Type B pancreatic cell (in vitro differentiated cells): ENCODE results near the gene SLC8A3. TPM values are rescaled to one million over a fixed set of nuclear protein-coding genes. Genes with fewer than 3 reads are reported as not detected.

Experiments used
- DNase-seq: peaks from one replicate; pipeline ENCODE4 v3.0.0; 2021; ENCODE audit warnings: mixed read lengths; ENCODE audit not compliant: unreplicated experiment; ENCODE audit errors: extremely low spot score
- H3K27ac Mint-ChIP-seq: 2 replicates; pipeline ENCODE4 v1.8.0; 2021; ENCODE audit warnings: mild to moderate bottlenecking, mixed read lengths
- H3K27me3 Mint-ChIP-seq: 2 replicates; pipeline ENCODE4 v1.8.0; 2021; ENCODE audit warnings: mixed read lengths
- H3K36me3 Mint-ChIP-seq: 2 replicates; pipeline ENCODE4 v1.8.0; 2021; ENCODE audit warnings: mixed read lengths
- H3K4me1 Mint-ChIP-seq: one replicate; pipeline ENCODE4 v1.8.0; 2021; ENCODE audit warnings: mixed read lengths; ENCODE audit not compliant: unreplicated experiment
- H3K4me3 Mint-ChIP-seq: 2 replicates; pipeline ENCODE4 v1.8.0; 2021; ENCODE audit warnings: mild to moderate bottlenecking, mixed read lengths
- H3K9me3 Mint-ChIP-seq: 2 replicates; pipeline ENCODE4 v1.8.0; 2021; ENCODE audit warnings: mixed read lengths
- total RNA-seq: library from RNA; stranded (reverse); gene quantifications from 2 replicates; pipeline ENCODE4 v1.2.1, GENCODE V29; 2021; ENCODE audit warnings: low replicate concordance
- TF ChIP-seq, protein P1 (sequence below): fragments of 200-600 bp; sonication (generic); conservative IDR thresholded peaks from 2 replicates; pipeline ENCODE4 v1.5.0; 2021; ENCODE audit warnings: antibody characterized with exemption, mild to moderate bottlenecking

The SLC8A3 gene
- total RNA-seq, 1 donor from 2014 or later, result 7.8 TPM

DNA sequence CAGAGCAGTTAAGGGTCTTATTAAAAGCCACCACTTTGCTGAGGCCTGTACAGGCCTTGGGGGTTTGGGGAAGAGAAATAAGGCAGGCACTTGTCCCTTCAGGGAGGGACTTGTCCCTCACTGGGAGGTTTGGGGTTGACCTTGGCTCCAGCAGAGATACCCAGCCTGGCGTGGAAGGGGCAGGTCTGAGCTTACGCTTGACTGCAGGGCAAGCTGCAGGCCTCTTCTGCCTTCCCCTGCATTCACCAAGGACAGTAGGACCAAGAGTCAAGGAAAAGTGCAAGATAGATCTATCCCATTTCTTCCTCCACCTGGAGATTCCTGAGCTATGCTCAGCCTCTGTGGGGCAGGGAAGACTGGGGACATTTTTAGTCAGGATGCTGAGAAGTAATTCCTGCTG is 155.2 kb downstream of the SLC8A3 start:
- TF ChIP-seq, protein P1, sequence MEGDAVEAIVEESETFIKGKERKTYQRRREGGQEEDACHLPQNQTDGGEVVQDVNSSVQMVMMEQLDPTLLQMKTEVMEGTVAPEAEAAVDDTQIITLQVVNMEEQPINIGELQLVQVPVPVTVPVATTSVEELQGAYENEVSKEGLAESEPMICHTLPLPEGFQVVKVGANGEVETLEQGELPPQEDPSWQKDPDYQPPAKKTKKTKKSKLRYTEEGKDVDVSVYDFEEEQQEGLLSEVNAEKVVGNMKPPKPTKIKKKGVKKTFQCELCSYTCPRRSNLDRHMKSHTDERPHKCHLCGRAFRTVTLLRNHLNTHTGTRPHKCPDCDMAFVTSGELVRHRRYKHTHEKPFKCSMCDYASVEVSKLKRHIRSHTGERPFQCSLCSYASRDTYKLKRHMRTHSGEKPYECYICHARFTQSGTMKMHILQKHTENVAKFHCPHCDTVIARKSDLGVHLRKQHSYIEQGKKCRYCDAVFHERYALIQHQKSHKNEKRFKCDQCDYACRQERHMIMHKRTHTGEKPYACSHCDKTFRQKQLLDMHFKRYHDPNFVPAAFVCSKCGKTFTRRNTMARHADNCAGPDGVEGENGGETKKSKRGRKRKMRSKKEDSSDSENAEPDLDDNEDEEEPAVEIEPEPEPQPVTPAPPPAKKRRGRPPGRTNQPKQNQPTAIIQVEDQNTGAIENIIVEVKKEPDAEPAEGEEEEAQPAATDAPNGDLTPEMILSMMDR, result no peak
- no peaks in the 10 kb centered on the region for H3K36me3 Mint-ChIP-seq
- no peak overlapping the region for H3K4me3 Mint-ChIP-seq
- H3K27ac Mint-ChIP-seq, result no peak overlapping the region
- H3K27me3 Mint-ChIP-seq, result no peaks in the 10 kb centered on the region
- no peak for DNase-seq
- no peaks in the 10 kb centered on the region for H3K4me1 Mint-ChIP-seq
- no peaks in the 10 kb centered on the region for H3K9me3 Mint-ChIP-seq

DNA sequence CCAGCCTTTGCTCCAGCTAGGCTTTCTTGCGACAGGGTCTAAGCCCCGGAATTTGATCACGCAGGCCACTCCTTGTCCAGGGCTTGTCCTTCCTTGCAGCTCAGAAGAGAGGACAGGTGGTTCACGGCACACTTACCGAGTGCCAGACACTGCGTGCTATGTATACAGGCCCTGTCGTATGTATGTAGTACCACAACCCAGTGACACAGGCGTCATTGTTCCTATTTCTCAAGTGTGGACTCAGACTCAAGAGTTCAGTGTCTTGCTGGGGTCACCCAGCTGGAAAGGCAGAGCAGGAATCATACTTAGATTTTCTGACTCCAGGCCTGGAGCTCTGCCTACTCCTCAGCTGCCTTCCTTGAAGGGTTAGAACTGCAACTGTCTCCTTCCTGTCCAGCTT is 155.6 kb downstream of the SLC8A3 start:
- Mint-ChIP-seq H3K36me3 (no peaks in the 10 kb centered on the region), H3K9me3 (no peaks in the 10 kb centered on the region), H3K27me3 (no peaks in the 10 kb centered on the region), H3K4me3 (no peak overlapping the region), H3K4me1 (no peaks in the 10 kb centered on the region), H3K27ac (no peak overlapping the region)
- TF ChIP-seq, protein P1, result no peak
- DNase-seq, result no peak

DNA sequence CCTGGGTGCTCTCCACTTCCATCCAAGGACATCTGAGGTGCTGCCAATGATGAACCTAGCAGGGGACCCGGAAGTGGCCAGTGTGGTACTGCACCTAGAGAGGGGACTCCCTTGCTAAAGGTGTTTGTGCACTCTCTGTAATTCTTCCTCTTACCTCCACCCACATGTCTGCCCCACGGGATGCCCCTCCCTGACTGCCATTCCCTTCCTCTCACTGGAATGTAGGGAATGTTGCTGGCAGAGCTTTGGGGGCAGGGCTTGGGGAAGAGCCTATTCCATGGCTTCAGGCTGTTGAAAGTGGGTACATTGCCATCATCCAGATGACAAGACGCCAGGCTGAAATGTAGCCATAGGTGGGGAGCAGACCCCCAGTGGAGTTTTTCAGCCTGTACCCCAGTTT is 156.3 kb downstream of the SLC8A3 start:
- TF ChIP-seq, protein P1, result no peak
- Mint-ChIP-seq H3K9me3 (no peaks in the 10 kb centered on the region), H3K36me3 (no peaks in the 10 kb centered on the region), H3K4me3 (no peak overlapping the region), H3K27ac (no peak overlapping the region), H3K4me1 (no peaks in the 10 kb centered on the region), H3K27me3 (no peaks in the 10 kb centered on the region)
- DNase-seq, result no peak

DNA sequence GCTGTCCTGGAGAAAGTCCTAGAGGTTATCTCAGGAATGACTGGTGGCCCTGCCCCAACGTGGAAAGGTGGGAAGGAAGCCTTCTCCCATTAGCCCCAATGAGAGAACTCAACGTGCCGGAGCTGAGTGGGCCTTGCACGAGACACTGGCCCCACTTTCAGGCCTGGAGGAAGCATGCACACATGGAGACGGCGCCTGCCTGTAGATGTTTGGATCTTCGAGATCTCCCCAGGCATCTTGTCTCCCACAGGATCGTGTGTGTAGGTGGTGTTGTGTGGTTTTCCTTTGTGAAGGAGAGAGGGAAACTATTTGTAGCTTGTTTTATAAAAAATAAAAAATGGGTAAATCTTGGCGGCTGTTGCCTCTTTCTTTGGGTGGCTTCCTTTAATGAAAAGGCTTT is 156.7 kb downstream of the SLC8A3 start:
- DNase-seq, result no peak
- TF ChIP-seq, protein P1, result no peak
- H3K36me3 Mint-ChIP-seq, result no peaks in the 10 kb centered on the region
- H3K27ac Mint-ChIP-seq, result no peak overlapping the region
- H3K27me3 Mint-ChIP-seq, result no peaks in the 10 kb centered on the region
- no peak overlapping the region for H3K4me3 Mint-ChIP-seq
- no peaks in the 10 kb centered on the region for H3K4me1 Mint-ChIP-seq
- no peaks in the 10 kb centered on the region for H3K9me3 Mint-ChIP-seq

DNA sequence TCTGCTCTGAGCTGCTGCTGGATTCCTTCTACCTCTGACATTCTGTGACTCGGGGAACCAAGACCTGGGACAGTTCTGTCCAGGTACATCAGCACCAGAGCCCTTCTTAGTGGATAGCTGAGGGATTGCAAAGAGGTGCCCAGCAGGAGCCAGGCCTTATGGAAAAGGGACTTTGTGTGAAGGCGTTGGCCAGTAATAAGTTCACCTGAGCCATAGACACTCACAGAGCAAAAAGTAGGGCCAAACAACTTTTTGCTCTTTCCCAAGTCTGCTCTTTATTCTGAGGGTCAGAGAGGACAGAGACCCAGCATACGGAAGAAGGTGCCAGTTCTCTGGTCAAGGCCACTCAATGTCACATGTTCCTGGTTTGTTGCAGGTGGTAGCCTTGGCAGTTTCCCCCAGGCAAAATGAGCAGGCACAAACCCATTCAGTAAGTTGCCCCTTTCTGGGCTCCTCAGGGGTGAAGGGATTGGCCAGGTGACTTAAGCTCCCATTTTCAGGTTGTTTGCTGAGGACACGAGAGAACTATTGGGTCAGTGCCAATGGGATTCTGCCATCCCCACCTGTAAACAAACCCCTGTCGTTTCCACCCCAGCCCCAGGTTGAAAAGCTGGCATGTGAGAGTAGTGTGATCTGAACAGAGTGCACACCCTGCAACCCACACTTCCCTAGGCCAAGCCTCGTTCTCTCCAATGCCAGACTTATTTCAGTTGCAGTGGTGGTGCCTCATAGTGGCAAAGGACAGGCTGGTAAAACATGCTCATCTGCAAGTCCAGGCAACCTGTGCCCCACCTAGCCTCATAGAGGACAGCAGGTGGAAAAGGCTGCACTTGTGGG is 159.2 kb downstream of the SLC8A3 start:
- H3K4me3 Mint-ChIP-seq, result no peak overlapping the region
- DNase-seq, result no peak
- no peaks in the 10 kb centered on the region for H3K9me3 Mint-ChIP-seq
- TF ChIP-seq, protein P1, result no peak
- H3K27ac Mint-ChIP-seq, result no peak overlapping the region
- H3K27me3 Mint-ChIP-seq, result no peaks in the 10 kb centered on the region
- H3K36me3 Mint-ChIP-seq, result no peaks in the 10 kb centered on the region
- no peaks in the 10 kb centered on the region for H3K4me1 Mint-ChIP-seq
